ENCODE data around the gene SLC29A3. TPM values are rescaled to one million over a fixed set of nuclear protein-coding genes. Genes with fewer than 3 reads are reported as not detected.
"Not testable (repeated sequence)": the region's sequence is repeated elsewhere in the genome, so short reads cannot be mapped to it uniquely, and the experiment has no call there.

The SLC29A3 gene
- total RNA-seq, 2 donors from 2014 or later = 1.8 to 2.9 TPM

DNA sequence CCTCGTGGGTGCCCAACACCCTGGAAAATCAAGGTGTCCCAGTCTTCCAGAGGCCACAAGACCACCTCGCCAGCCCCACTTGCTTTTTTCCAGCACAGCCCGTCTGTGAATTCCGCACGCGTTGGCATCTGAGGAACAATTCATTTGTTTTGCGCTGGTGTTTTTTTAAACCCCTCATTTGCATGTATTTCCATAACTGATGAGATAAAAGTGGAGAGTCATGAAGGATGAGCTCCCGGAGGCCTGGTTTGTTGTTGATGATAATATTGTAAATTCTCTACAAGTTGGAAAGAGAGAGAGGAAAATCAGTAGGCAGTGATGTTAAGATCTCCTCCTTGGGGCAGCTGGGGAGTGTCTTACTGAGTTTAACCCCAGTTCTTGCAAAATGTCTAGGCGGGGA lies 34.6 kb downstream of the SLC29A3 start:
- no peak for DNase-seq (ENCODE audit: low spot score)
- TF ChIP-seq, protein P1, sequence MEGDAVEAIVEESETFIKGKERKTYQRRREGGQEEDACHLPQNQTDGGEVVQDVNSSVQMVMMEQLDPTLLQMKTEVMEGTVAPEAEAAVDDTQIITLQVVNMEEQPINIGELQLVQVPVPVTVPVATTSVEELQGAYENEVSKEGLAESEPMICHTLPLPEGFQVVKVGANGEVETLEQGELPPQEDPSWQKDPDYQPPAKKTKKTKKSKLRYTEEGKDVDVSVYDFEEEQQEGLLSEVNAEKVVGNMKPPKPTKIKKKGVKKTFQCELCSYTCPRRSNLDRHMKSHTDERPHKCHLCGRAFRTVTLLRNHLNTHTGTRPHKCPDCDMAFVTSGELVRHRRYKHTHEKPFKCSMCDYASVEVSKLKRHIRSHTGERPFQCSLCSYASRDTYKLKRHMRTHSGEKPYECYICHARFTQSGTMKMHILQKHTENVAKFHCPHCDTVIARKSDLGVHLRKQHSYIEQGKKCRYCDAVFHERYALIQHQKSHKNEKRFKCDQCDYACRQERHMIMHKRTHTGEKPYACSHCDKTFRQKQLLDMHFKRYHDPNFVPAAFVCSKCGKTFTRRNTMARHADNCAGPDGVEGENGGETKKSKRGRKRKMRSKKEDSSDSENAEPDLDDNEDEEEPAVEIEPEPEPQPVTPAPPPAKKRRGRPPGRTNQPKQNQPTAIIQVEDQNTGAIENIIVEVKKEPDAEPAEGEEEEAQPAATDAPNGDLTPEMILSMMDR (IDR thresholded peaks at IDR 0.05) = no peak
- Histone ChIP-seq H3K9me3 (no peaks in the 10 kb centered on the region), H3K36me3 (peaks cover 16% of the 10 kb centered on the region), H3K4me1 (peaks cover 0 to 7% of the 10 kb centered on the region in 2 donors), H3K27ac (no peak overlapping the region), H3K27me3 (no peaks in the 10 kb centered on the region), H3K4me3 (no peak overlapping the region)

DNA sequence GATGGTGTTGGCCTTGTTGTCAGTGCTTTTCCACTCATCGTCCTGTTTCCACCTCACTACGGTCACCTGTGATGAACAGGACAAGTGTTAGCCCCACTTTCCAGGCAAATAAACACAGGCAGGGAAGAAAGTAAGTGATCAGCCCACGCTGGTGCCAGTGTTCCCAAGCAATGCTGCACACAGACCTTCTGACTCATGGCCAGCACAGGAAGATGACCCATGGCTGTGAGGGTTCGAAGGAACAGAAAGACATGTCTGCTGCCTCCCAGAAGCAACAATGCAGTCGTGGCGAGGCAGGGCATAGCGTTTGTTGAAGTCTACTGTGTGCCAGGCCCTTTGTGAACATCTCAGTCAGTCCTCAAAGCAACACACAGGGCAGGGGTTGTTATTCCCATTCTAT lies 35.7 kb downstream of the SLC29A3 start:
- H3K4me1 ChIP-seq = peaks cover 0 to 7% of the 10 kb centered on the region in 2 donors
- no peaks in the 10 kb centered on the region for H3K27me3 ChIP-seq
- H3K27ac ChIP-seq = no peak overlapping the region
- no peaks in the 10 kb centered on the region for H3K9me3 ChIP-seq
- H3K36me3 ChIP-seq = peaks cover 16% of the 10 kb centered on the region
- TF ChIP-seq, protein P1 (IDR thresholded peaks at IDR 0.05) = no peak
- H3K4me3 ChIP-seq = no peak overlapping the region
- no peak for DNase-seq (ENCODE audit: low spot score)

DNA sequence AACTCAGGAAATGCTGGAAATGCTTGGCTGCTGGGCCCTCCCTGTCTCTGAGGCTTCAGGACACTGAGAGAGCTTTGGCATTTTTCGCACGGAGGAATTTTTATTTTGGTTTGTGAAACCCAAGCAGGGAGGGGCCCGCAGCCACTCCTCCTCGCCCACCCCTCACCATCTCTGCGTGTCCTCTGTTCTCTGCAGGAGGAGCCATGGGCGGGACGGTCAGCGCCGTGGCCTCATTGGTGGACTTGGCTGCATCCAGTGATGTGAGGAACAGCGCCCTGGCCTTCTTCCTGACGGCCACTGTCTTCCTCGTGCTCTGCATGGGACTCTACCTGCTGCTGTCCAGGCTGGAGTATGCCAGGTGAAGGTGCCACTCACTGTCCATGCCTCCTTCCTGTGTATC lies 36.8 kb downstream of the SLC29A3 start:
- no peaks in the 10 kb centered on the region for H3K27me3 ChIP-seq
- peaks cover 16% of the 10 kb centered on the region for H3K36me3 ChIP-seq

DNA sequence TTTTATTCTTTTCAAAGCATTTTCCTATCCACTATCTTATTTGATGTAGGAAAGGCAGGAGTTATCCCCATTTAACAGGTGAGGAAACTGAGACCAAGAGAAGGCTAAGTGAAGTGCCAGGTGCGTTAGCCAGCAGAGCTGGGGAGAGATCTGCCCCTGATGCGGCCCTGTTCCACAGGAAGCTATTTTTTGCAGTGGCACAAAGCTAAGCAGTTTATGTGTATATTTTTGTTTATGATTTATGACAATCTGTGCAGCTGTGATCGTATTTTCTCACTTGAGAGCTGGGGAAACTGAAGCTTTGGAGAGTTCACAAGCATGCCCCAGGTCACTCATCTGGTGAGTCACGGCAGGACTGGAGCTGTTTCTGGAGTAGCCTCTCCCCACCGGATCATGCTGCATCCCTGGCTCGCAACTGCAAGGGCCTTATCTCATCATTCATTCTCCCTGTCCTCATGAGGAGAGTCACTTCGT lies 38.8 kb downstream of the SLC29A3 start:
- DNase-seq (ENCODE audit: low spot score) = no peak
- Histone ChIP-seq H3K4me3 (no peak overlapping the region), H3K27ac (no peak overlapping the region), H3K27me3 (no peaks in the 10 kb centered on the region), H3K4me1 (peaks cover 0 to 7% of the 10 kb centered on the region in 2 donors), H3K36me3 (peaks cover 12% of the 10 kb centered on the region), H3K9me3 (no peaks in the 10 kb centered on the region)
- TF ChIP-seq, protein P1 (IDR thresholded peaks at IDR 0.05) = no peak

More for the DNA sequence above, 36.8 kb downstream of the SLC29A3 start:
- peaks cover 0 to 7% of the 10 kb centered on the region in 2 donors for H3K4me1 ChIP-seq
- TF ChIP-seq, protein P1 (IDR thresholded peaks at IDR 0.05) = no peak
- no peak overlapping the region for H3K27ac ChIP-seq
- no peak overlapping the region for H3K4me3 ChIP-seq
- DNase-seq (ENCODE audit: low spot score) = no peak
- no peaks in the 10 kb centered on the region for H3K9me3 ChIP-seq

DNA sequence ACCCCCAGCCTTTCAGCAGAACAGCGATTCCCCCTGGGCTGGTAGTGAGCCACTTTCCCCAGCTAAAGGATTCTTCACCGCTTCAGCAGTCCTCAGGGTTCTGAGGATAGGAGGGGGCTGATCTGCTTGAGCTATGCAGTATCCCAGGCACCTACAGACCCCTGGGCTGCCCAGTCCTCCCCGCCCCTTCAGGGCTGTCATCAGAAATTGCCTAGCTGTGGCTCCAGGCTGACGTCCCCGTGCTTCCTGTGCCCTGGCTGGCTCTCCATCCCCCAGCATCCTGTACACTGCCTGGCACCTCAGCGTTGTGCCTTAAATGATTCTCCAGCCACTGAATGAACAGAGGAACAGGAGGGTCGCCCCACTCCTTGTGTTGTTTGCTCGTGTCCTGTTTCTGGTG lies 39.2 kb downstream of the SLC29A3 start:
- Histone ChIP-seq H3K4me3 (no peak overlapping the region), H3K4me1 (peaks cover 0 to 7% of the 10 kb centered on the region in 2 donors), H3K36me3 (peaks cover 8% of the 10 kb centered on the region), H3K9me3 (no peaks in the 10 kb centered on the region), H3K27me3 (no peaks in the 10 kb centered on the region), H3K27ac (no peak overlapping the region)
- no peak for DNase-seq (ENCODE audit: low spot score)
- TF ChIP-seq, protein P1 (IDR thresholded peaks at IDR 0.05) = no peak

DNA sequence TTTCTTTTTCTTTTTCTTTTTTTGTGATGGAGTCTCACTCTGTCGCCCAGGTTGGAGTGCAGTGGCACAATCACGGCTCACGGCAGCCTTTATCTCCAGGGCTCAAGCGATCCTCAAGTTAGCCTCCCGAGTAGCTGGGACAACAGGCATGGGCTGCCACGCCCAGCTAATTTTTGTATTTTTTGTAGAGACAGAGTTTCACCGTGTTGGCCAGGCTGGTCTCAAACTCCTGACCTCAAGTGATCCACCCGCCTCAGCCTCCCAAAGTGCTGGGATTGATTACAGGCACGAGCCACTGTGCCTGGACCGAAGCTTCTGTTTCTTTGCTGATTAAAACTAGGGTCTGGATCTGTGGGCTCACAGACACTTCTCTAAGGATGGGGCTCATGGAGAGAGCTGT lies 39.8 kb downstream of the SLC29A3 start:
- H3K4me1 ChIP-seq; H3K27me3 ChIP-seq; H3K9me3 ChIP-seq; DNase-seq (ENCODE audit: low spot score); H3K36me3 ChIP-seq; H3K4me3 ChIP-seq: not testable (repeated sequence)
- H3K27ac ChIP-seq = peak overlapping the region in 1 of 2 donors; percentile 56
